ENCODE data around the gene DSCAML1. TPM values are rescaled to one million over a fixed set of nuclear protein-coding genes. Genes with fewer than 3 reads are reported as not detected.
A peak's percentile ranks its signal among the peaks of the same experiment; 100 is the strongest.

Gene DSCAML1
- total RNA-seq, 1 experiment from 2014 or later: 0.15 TPM

DNA sequence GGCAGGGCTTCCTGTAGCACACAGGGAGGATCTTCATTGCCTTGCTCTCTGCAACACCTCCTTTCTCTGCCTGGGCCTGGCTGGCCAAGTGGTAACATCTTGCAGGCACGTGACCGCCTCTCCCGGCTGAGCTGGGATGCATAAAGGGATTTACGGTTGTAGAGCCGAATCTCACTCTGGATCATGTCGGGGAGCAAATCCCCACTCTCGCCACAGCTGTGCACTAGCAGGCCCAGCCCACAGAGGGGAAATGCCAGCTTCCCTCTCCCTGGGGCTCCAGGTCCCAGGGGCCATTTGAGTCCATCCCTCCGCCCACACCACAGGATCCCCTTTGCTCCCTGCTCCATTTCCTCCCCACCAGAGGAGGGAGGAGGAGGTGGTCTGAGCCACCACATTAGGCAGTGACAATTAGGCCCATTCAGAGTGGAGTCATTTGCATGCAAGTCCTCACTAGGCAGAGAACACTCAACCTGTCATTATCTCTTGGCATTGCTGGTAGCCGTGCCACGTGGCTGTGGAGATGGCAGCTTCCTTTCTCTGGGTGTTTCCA is 196.7 kb downstream of the DSCAML1 start:
- Histone ChIP-seq H3K4ac (ENCODE audit: low read depth, low read length) (no peak overlapping the region), H3K9ac (ENCODE audit: extremely low read depth, insufficient read length, low read length) (no peak overlapping the region), H3K9me3 (ENCODE audit: control insufficient read depth, low read depth, low read length) (no peaks in the 10 kb centered on the region), H4K8ac (replicated peaks; ENCODE audit: insufficient read length, low read depth, low read length) (no peak overlapping the region), H4K20me1 (ENCODE audit: control insufficient read depth, insufficient read depth, insufficient read length) (no peaks in the 10 kb centered on the region), H3K79me2 (ENCODE audit: insufficient read depth, low read length) (no peaks in the 10 kb centered on the region), H3K79me1 (ENCODE audit: insufficient read depth, low read depth, low read length, poor library complexity, severe bottlenecking) (no peaks in the 10 kb centered on the region), H3K23ac (ENCODE audit: insufficient read length, low read depth, low read length) (no peak overlapping the region), H2BK15ac (ENCODE audit: low read depth, low read length) (no peak overlapping the region), H2AFZ (ENCODE audit: low read length) (no peak overlapping the region), H2BK120ac (ENCODE audit: low read depth, low read length, poor library complexity, severe bottlenecking) (no peak overlapping the region), H2AK5ac (ENCODE audit: insufficient read length, low read length) (no peak overlapping the region), H3K27ac (ENCODE audit: insufficient read length, low read depth, low read length) (no peak overlapping the region), H3K27me3 (ENCODE audit: insufficient read depth, low read length) (no peaks in the 10 kb centered on the region), H2BK20ac (ENCODE audit: low read depth, low read length, poor library complexity, severe bottlenecking) (no peak overlapping the region), H3K18ac (ENCODE audit: insufficient read length, low read depth, low read length) (peak overlapping the region; percentile 13), H4K5ac (ENCODE audit: insufficient read length, low read depth, low read length) (no peak overlapping the region), H3K23me2 (ENCODE audit: insufficient read length, low read depth, low read length, poor library complexity, severe bottlenecking) (no peaks in the 10 kb centered on the region), H2BK5ac (ENCODE audit: insufficient read length, low read length) (no peak overlapping the region), H4K91ac (ENCODE audit: insufficient read length, low read depth, low read length) (no peak overlapping the region), H3K14ac (ENCODE audit: insufficient read depth, low read length) (no peak overlapping the region; the same call in 1 of the 2 replicates), H3K4me2 (ENCODE audit: insufficient read depth, insufficient read length, low read length) (no peak overlapping the region), H3K56ac (ENCODE audit: insufficient read length, low read depth, low read length) (no peak overlapping the region), H3K4me1 (ENCODE audit: insufficient read depth, low read length) (peaks cover 6% of the 10 kb centered on the region; the same call in 1 of the 2 replicates), H2BK12ac (ENCODE audit: insufficient read length, low read depth, low read length) (no peak overlapping the region), H3T11ph (ENCODE audit: low read length) (no peak overlapping the region)
- Mint-ChIP-seq H3K27me3 (ENCODE audit: low read depth) (peaks cover 18% of the 10 kb centered on the region), H3K4me1 (peaks cover 31 to 33% of the 10 kb centered on the region in 2 experiments), H3K4me3 (peak overlapping the region in 1 of 2 experiments; percentile 8; a peak in 1 of 5 replicates), H3K9me3 (no peaks in the 10 kb centered on the region; a peak in 2 of 5 replicates), H3K27ac (no peak overlapping the region), H3K36me3 (ENCODE audit: insufficient read depth in 1 of 3, low read depth in 3 of 3) (no peaks in the 10 kb centered on the region)
- no CpG with 5 or more reads among the region's 10 CpGs for whole genome bisulfite sequencing (ENCODE audit: extremely low coverage, insufficient read length, low lambda C conversion rate)
- DNase-seq: peak; percentile 55
- TF ChIP-seq CTCF (conservative IDR thresholded peaks at IDR 0.05): no peak

Measured in H9 (cell line).